Activated CD4-positive, alpha-beta T cell treated with anti-CD3 and anti-CD28 coated beads, Interleukin-2, amount 50 U/mL, for 1 hour (primary cell): Measurements from ENCODE around the gene ELF2.
"Not testable (repeated sequence)": the region's sequence is repeated elsewhere in the genome, so short reads cannot be mapped to it uniquely, and the experiment has no call there.

ENCODE experiments used
- DNase-seq: peaks from one replicate; pipeline ENCODE4 v3.0.0-alpha.2; 2020

Gene ELF2

DNA sequence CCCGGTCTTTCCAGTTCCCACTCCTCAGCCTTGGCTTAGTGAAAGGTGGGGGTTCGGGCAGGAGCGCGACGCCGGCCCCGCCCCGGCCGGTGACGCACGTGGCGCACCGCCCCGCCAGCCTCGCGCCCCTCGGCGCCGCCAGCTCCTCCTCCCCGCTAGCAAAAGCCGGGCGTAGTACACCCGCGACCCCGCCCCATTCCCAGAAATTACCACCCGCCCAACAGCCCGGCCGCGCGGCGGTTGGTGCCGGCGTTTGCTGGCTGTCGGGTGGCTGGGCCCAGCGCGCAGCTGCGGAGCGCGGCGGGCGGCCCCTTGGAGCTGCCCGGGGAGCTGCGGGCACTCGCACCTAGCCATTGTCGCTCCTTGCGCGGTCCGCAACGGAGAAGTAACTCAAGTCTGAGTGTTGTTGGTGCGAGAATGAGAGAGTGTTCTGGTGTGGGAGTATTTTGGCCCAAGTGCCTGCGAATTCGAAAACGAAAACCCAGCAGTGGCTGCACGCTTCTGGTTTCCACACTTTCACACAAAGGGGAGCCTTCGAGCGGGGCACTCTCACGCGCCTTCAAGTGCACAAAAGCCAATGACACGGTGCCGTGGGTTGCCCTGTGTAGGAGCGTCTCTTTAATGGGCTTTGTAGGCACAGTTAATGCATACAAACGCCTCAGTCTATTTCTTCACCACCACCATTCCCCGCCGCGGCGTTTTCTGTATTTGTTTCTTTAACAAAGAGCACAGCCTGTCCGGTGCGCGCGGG, 1.0 kb upstream of the ELF2 start:
- peak; percentile 88 for DNase-seq

DNA sequence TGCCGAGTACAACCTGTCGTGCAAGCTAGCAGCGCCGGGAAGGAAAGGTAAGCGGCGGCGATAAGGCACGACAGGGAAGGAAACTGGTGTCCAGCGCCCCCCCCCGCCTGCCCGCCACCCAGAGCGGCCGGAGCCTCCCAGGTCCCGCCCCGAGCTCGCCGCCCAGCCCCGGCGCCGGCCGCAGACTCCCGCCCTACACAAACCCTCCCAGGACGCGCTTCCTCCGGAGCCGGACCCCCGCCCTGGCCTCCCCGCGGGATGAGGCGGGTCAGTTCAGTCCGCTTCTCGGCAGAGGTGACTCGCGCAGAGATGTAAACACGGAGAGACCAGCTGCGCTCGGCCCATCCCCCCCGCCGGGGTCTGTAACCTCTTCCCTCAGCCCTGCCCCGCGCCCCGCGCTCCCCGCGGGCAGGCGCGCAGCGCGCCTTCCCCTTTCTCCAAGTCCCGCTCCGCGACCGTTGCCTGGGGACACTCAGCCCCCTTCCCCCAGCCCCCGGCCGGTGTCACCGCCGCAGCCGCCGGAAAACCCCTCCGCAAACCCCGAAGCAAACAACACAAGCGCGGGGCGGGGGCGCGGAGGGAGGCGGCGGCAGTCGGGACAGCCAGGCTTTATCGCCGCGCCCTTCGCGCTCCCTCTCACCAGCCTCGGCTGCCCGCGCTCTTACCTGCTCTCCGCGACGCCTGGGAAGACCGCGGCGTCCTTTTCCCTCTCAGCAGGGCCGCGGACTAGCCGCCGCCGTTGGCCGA, 543 bp downstream of the ELF2 start:
- peak; percentile 64 for DNase-seq

DNA sequence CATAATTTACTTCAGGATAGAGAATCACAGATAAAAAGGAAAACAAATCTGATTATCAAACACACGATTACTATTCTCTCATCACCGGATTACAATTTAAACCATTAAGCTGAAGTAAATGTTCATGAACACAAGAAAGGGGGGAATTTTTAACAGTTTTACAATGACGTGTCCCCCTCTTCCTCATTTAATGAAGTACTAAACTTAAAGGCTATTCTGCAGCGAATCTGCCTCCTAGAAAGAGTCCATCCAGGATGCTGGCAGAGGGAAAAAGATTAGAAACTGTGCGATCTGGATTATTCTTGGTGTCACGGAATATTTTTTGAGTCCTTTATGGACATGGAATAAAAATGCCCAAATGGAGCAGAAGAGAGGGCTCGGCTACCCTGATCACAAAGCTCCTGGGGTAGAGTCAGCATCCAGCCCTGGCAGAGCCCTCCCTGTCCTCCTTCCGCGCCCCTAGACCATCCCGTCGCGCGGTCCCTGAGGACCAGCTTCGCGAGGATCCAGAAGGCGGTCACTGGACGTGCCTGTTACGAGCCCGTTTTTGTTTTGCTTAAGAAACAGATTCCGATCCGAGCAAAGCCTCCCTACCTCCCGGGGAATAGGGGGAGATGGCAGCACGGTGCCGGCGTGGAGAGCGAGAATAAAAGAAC, 1.2 kb downstream of the ELF2 start:
- no peak for DNase-seq

DNA sequence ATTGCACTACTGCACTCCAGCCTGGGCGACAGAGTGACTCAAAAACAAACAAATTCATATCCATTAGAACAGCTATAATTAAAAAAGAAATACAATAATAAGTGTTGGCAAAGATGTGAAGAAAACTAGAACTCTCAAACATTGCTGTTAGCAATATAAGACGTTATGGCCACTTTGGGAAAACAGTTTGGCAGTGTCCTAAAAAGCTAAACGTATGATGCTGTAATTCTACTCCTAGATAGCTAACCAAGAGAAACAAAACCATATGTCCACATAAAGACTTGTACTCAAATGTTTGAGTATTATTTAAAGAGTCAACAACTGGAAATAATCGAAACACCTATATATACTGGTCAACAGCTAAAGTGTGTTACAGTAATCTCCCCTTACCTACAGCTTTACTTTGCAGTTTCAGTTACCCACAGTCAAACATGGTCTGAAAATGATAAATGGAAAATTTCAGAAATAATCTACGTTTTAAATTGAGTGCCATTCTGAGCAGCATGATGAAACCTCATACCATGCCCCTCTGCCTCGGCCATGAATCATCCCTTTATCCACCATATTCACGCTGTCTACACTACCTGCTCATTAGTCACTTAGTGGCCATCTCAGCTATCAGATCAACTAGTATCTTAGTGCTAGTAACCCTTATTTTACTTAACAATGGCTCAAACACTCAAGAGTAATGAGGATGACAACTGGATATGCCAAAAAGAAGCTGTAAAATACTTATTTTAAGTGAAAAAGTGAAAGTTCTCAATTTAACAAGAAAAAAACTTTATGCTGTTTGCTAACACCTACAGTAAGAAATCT, 4.9 kb downstream of the ELF2 start:
- no peak for DNase-seq

DNA sequence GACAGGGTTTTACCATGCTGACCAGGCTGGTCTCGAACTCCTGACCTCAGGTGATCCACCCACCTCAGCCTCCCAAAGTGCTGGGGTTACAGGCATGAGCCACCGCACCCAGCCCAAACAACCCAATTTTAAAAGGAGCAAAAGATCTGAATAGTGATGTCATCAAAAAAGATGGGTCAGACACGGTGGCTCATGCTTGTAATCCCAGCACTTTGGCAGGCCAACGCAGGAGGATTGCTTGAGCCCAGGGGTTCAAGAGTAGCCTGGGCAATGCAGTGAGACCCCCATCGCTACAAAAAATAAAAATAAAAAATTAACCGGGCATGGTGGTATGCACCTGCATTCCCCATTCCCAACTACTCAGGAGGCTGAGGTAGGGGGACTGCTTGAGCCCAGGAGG, 6.1 kb downstream of the ELF2 start:
- no peak for DNase-seq

DNA sequence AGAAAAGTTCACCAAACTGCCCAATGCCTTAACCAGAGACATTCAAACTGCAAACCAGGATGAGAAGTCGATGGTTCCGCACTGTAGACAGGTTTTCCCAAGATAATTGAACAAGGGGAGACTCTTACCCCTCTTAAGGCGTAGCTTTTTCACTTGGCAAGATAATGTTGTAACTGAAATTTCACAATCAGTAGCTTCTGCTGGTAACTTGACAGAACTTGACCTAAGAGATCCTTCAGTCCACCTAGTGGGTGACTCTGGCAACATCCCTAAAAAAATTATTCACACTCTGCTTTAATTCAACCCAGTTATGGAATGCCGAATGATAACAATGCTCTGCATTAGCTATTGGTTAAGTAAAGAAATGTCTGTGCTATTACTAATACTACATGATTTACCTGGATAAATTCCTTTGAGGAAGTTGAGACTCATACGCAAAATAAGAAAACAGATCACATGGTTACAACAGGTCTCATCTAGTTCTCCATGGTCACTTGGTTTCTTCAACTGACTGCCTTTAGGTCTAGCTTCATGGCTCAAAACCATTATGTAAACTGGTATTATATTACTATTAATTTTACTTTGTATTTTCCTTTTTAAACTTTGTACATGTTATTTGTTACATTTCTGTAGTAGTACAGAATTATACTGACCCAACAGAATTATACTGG, 9.1 kb downstream of the ELF2 start:
- no peak for DNase-seq

DNA sequence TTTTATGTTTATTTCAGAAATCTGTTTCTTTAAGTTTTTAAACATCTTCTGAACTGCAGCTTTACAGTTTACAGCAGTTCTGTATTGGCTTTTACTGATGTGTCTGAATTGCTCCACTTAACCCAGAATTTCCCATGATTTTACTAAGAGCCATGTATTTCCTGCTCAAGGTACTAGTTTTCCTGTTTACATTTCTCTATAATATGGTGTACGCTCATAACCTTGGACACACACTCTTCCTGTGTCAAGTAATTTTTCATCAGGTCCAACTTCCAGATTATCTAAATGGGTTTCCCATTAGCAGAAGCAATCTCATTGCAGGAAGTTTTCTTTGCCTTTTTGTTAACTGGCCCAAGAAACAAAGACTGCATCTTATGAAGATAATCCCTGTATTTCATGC, 12.3 kb downstream of the ELF2 start:
- DNase-seq, result no peak

DNA sequence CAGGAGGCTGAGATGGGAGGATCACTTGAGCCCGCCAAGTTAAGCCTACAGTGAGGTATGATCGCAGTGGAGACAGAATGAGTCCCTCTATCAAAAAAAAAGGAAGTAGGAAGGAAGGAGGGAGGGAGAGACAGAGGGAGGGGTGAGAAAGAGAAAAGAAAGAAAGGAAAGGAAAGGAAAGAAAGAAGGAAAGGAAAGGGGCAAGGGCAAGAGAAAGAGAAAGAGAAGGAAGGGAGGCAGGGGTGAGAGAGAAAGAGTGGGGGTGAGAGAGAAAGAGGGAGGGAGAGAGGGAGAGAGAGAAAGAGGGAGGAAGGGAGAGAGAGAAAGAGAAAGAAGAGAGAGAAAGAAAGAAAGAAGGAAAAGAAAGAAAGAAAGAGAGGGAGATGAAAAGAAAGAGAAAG, 13.2 kb downstream of the ELF2 start:
- no peak for DNase-seq

DNA sequence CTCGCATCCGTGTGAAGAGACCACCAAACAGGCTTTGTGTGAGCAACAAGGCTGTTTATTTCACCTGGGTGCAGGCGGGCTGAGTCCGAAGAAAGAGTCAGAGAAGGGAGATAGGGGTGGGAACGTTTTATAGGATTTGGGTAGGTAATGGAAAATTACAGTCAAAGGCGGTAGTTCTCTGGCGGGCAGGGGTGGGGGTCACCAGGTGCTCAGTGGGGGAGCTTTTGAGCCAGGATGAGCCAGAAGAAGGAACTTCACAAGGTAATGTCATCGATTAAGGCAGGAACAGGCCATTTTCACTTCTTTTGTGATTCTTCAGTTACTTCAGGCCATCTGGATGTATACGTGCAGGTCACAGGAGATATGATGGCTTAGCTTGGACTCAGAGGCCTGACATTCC, 19.0 kb downstream of the ELF2 start:
- DNase-seq, result not testable (repeated sequence)

DNA sequence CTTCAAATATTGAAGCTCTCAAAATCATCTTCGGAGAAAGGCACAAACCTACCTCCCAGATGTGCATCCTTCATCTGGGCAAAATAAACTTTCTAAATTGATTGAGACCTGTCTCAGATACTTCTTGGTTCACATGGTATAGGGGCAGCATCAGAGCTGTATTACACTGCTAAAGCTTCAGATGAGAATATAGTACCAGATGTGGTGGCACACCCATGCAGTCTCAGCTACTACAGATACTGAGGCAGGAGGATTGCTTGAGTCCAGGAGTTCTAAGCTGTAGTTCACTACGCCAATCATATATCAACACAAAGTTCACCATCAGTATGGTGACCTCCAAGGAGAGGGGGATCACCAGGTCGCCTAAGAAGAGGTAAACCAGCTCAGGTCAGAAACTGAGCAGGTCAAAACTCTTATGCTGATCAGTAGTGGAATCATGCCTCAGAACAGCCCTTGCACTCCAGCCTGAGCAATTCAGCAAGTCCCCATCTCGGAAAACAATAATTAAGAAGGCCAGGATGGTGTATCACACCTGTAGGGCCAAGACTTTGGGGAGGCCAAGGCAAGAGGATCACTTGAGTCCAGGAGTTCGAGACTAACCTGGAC, 22.0 kb downstream of the ELF2 start:
- DNase-seq, result no peak

DNA sequence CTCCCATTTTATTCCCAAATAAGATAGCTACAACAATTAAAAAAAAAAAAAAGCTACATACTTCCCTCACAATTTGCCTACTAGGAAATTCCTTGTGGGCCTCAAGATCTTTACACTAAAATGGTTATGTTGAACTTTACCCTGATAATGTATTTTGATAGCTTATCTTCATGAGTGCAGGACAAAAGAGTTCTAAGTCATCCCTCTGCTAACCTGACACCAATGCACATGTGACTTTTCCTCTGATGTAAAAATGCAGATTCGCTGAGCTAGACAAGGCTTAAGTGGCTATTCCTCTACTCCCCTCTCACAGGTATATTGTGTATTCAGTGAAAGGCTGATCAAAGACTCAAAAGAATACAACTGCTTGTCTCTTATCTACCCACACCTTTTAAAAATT, 22.5 kb downstream of the ELF2 start:
- DNase-seq, result no peak

DNA sequence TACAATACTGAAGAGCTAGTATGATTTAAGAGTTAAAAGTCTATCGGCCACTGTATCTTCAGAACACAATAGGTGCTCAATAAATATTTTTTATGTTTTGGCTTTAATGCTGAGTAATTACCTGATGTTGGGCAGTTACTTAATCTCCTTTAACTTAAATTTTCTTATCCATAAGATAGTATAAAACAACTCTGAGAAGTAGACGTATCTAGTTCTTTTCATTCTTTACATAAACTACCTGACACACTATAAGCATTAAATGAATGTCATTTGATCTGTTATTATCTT, 22.9 kb downstream of the ELF2 start:
- no peak for DNase-seq

DNA sequence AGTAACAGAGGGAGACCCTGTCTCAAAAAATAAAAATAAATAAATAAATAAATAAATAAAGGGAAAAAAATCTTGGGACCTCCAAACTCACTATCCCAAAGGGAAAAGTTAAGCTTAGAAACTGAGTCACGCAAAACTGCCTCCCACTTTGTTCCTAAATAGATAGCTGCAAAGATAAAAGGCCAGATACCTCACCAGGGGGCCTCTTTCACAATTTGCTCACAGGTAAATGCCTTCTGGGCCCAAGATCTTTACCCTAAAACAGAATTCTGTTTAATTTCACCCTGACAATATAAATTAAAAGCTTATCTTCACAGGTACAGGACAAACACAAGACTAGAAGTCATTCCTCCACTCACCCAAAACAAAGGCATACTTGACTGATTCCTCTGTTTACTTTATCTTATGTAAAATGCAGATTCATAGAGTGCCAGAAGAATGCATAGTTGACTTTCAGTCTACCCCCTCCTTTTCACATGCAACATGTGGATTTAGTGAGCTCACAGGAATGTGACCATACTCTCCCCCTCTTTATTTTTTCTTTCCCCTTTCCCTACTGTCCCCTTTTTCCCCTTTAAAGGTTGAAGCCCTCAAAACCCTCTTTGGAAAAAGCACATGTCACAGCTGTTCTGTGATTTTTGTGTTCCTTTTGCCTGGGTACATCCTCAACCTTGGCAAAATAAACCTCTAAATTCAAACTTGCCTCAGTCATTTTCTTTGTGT, 23.4 kb downstream of the ELF2 start:
- no peak for DNase-seq

DNA sequence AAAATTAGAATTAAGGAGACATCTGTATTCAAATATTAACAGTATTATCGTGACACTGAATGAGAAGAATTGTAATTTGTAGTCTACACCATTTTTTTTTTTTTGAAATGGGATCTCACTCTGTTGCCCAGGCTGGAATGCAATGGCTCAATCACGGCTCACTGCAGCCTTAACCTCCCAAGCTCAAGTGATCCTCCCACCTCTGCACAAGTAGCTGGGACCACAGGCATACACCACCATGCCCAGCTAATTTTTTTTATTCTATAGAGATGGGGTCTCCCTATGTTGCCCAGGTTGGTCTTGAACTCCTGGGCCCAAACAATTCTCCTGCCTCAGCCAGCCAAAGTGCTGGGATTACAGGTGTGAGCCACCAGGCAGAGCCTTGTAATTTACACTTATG, 24.8 kb downstream of the ELF2 start:
- no peak for DNase-seq

DNA sequence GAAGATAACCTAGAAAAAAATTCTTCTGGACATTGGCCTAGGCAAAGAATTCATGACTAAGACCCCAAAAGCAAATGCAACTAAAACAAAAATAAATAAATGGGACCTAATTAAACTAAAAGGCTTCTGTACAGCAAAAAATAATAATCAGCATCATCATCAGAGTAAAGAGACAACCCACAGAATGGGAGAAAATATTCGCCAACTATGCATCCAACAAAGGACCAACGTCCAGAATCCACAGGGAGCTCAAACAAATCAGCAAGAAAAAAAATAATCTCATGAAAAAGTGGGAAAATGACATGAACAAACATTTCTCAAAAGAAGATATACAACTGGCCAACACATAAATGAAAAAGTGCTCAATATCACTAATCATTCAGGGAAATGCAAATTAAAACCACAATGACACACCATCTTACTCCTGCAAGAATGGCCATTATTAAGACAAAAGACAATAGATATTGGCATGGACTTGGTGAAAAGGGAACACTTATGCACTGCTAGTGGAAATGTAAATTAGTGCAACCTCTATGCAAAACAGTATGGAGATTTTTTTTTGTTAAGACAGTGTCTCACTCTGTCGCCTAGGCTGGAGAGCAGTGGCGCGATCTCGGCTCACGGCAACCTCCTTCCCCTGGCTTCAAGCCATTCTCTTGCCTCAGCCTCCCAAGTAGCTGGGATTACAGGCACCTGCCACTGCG, 29.9 kb downstream of the ELF2 start:
- no peak for DNase-seq

DNA sequence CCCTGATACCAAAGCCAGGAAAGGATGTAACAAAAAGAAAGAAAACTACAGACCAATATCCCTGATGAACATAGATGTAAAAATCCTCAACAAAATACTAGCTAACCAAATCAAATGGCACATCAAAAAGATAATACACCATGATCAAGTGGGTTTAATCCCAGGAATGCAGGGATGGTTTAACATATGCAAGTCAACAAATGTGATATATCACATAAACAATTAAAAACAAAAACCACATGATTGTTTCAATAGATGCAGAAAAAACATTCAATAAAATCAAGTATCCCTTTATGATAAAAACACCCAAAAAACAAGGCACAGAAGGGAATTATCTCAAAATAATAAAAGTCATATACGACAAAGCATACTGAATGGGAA, 31.5 kb downstream of the ELF2 start:
- DNase-seq, result no peak

DNA sequence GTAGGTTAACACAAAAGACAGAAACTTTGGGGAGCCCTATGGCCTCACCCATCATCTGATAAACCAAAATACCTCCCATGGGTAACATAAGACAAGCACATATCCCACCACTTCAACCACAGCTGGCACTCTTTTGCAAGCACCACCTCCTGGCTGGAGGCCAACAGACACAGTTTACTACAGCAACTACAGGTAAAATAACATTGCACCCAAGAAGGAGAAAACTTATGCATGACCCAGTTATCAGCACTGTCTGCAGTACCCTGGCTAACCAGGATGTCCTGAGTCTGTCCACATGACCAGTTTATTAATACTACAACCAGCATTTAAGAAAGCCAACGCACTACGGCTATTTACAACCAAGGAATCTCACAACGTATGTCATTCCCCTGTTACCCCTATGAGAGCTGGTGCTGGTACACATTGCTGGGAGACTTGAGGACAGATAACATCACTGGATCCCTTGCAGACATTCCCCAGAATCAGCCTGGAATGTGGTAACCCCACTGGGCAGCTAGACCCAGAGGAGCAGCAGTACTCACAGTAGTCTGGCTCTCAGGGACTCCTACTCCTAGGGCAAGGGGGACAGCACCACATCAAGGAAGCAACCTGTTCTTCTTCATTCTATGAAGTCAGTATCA, 32.0 kb downstream of the ELF2 start:
- DNase-seq, result peak; percentile 4

DNA sequence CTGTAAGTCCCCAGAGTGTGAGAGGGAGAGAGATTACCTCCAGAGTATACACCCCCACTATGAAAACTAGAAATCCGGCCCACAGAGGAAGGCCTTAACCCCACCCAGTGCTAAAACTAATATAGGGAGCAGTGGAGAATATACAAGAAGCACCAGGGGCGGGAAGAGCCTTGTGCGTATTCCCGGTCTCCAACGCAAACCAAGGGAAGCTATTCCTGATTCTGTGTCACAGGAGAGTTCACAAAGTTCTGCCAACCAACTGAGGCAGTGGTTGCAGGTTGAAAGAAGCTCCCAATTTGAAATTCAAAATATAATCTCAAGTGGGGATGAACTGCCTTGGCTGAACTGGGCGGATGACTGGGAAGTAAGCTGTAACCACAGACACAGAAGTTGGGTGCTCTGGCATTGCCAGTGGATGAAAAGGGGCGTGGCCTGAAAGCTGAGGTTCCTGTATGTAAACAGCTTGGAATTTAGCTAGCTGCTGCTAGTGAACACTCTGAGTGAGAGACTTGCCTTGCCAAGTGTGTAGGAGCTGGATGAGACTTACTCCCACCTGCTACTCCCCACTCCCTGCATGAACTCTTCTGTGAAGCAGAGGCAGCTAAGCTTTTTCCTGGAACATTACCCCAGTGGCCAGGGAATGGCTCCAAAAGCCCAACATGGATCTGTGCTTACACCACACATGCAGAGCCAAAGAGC, 32.7 kb downstream of the ELF2 start:
- no peak for DNase-seq

DNA sequence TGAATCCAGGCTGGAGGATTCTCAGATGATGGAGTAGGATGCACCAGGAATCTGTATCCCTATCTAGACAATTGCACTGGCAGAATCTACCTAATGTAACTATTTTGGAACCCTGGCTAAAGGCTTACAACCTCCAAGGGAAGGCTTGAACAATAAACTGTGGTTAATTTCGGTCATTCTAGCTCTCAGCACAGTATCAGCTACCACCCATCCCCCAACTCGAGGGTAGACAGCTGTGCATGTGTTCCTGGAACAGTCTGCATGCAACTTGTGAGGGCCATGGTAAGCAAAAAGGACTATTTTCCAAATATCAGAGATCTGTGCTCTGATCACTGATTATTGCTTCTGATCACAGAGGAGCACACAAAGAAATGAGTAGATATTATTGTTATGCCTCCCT, 34.0 kb downstream of the ELF2 start:
- DNase-seq, result no peak

DNA sequence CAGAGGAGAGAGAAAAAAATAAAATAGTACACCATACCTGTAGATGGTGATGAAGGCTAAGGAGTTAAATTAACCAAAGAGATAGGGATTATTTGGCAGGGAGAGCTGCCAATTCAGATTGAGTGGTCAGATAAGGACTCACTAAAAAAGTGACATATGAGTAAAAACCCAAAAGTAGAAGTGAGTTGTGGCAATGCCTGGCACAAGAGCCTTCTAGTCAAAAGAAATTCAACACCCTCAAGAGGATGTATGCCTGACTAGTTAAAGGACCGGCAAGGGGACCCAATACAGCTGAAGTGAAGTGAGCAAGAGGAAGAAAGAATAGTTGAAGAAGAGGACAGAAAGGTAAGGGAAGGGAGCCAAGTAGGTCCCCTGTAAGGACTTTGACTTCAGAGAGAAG, 34.9 kb downstream of the ELF2 start:
- no peak for DNase-seq
